Middle frontal gyrus (tissue), 1 donor: ENCODE data around the gene SYP.
A peak's percentile ranks its signal among the peaks of the same experiment; 100 is the strongest.
"Not testable (repeated sequence)": the region's sequence is repeated elsewhere in the genome, so short reads cannot be mapped to it uniquely, and the experiment has no call there.

Source experiments
- DNase-seq: peaks from one replicate; pipeline ENCODE4 v3.0.0-alpha.2; 2015; ENCODE audit warnings: low spot score; ENCODE audit errors: extremely low spot score

SYP gene

GRCh38 chrX:49171752-49172279 lies 28.2 kb downstream of the SYP start, which contains the start of gene PLP2:
TSS of gene PLP2 (plus strand) at chrX:49171898. CDS start at chrX:49172001, 103 bp downstream.
- DNase-seq = no peak

GRCh38 chrX:49167740-49168108 lies 32.3 kb downstream of the SYP start:
- no peak for DNase-seq

GRCh38 chrX:49166914-49167739 lies 32.9 kb downstream of the SYP start:
- DNase-seq = no peak

- DNase-seq = no peak
Observed at GRCh38 chrX:49165901-49166881, 33.8 kb downstream of the SYP start.

- DNase-seq = no peak
Observed at GRCh38 chrX:49164589-49165360, 35.2 kb downstream of the SYP start.

- DNase-seq = peak; percentile 43
Observed at GRCh38 chrX:49163555-49164419, 36.2 kb downstream of the SYP start.

GRCh38 chrX:49162620-49163019 lies 37.4 kb downstream of the SYP start, which contains the start of gene MAGIX:
TSS of gene MAGIX (plus strand) at chrX:49162758. CDS start at chrX:49162890, 132 bp downstream.
- no peak for DNase-seq

- no peak for DNase-seq
Observed at GRCh38 chrX:49161632-49162031, 38.4 kb downstream of the SYP start.

GRCh38 chrX:49160908-49161307 lies 39.1 kb downstream of the SYP start:
- no peak for DNase-seq

GRCh38 chrX:49157194-49157593 lies 42.8 kb downstream of the SYP start:
- no peak for DNase-seq

GRCh38 chrX:49155900-49156837 lies 43.8 kb downstream of the SYP start:
- DNase-seq = peak; percentile 75

GRCh38 chrX:49155243-49155899 lies 44.6 kb downstream of the SYP start:
- DNase-seq = no peak

- no peak for DNase-seq
Observed at GRCh38 chrX:49153467-49153866, 46.5 kb downstream of the SYP start.

- not testable (repeated sequence) for DNase-seq
Observed at GRCh38 chrX:49149291-49149690, 50.7 kb downstream of the SYP start.

GRCh38 chrX:49148390-49149100 lies 51.4 kb downstream of the SYP start:
- not testable (repeated sequence) for DNase-seq

GRCh38 chrX:49147936-49148335 lies 52.1 kb downstream of the SYP start:
- DNase-seq = no peak

- DNase-seq = no peak
Observed at GRCh38 chrX:49147282-49147681, 52.7 kb downstream of the SYP start.

GRCh38 chrX:49143154-49143553 lies 56.8 kb downstream of the SYP start:
- not testable (repeated sequence) for DNase-seq
